ENCODE data around the gene TPST1. TPM values are rescaled to one million over a fixed set of nuclear protein-coding genes. Genes with fewer than 3 reads are reported as not detected.

TPST1 gene
- total and polyA plus RNA-seq, 2 donors (not counting 1 experiment from before 2014, with no cell fraction given), result 81.8 to 151 TPM

GRCh38 chr7:66335318-66335717, 130.2 kb downstream of the TPST1 start:
- Histone ChIP-seq H3K27me3 (ENCODE audit: control insufficient read depth, insufficient read depth, low read length) (no peaks in the 10 kb centered on the region), H3K4me1 (ENCODE audit: control insufficient read depth, extremely low read depth, insufficient read depth, low read length) (peaks cover 4% of the 10 kb centered on the region), H3K27ac (ENCODE audit: insufficient read depth, low read length) (no peak overlapping the region), H3K4me2 (ENCODE audit: extremely low read depth, insufficient read depth, low read length) (no peak overlapping the region), H3K36me3 (ENCODE audit: control insufficient read depth, insufficient read depth, low read length) (no peaks in the 10 kb centered on the region), H3K79me2 (ENCODE audit: control insufficient read depth, insufficient read depth, low read length) (no peaks in the 10 kb centered on the region), H2AFZ (ENCODE audit: low read length) (no peak overlapping the region), H3K4me3 (replicated peaks in 1 of 4; ENCODE audit: control extremely low read depth in 1 of 4, insufficient read depth in 1 of 4, low read depth in 3 of 4, low read length in 4 of 4) (no peak overlapping the region), H3K9me3 (ENCODE audit: control insufficient read depth, insufficient read depth, low read depth, low read length) (no peaks in the 10 kb centered on the region), H4K20me1 (ENCODE audit: control insufficient read depth, extremely low read depth, insufficient read depth, low read length) (no peaks in the 10 kb centered on the region), H3K9ac (ENCODE audit: insufficient read depth, low read length) (no peak overlapping the region)
- no peak for TF ChIP-seq CTCF (conservative IDR thresholded peaks at IDR 0.05 in 1 of 2, IDR thresholded peaks at IDR 0.05 in 1 of 2; ENCODE audit: low read depth in 1 of 2, low read length in 2 of 2)
- TF ChIP-seq EZH2 (IDR thresholded peaks at IDR 0.05; ENCODE audit: low read length, missing control alignments), result no peak
- no peak for DNase-seq (ENCODE audit: low read depth in 2 of 2)

GRCh38 chr7:66336760-66337159, 131.6 kb downstream of the TPST1 start:
- H3K27me3 ChIP-seq (ENCODE audit: control insufficient read depth, insufficient read depth, low read length), result no peaks in the 10 kb centered on the region
- no peaks in the 10 kb centered on the region for H3K4me1 ChIP-seq (ENCODE audit: control insufficient read depth, extremely low read depth, insufficient read depth, low read length)
- H3K9ac ChIP-seq (ENCODE audit: insufficient read depth, low read length), result no peak overlapping the region
- no peaks in the 10 kb centered on the region for H3K9me3 ChIP-seq (ENCODE audit: control insufficient read depth, insufficient read depth, low read depth, low read length)
- DNase-seq (ENCODE audit: low read depth in 2 of 2), result no peak
- H3K27ac ChIP-seq (ENCODE audit: insufficient read depth, low read length), result no peak overlapping the region
- no peaks in the 10 kb centered on the region for H3K36me3 ChIP-seq (ENCODE audit: control insufficient read depth, insufficient read depth, low read length)
- TF ChIP-seq CTCF (conservative IDR thresholded peaks at IDR 0.05 in 1 of 2, IDR thresholded peaks at IDR 0.05 in 1 of 2; ENCODE audit: low read depth in 1 of 2, low read length in 2 of 2), result no peak
- no peak for TF ChIP-seq EZH2 (IDR thresholded peaks at IDR 0.05; ENCODE audit: low read length, missing control alignments)
- H3K4me3 ChIP-seq (replicated peaks in 1 of 4; ENCODE audit: control extremely low read depth in 1 of 4, insufficient read depth in 1 of 4, low read depth in 3 of 4, low read length in 4 of 4), result no peak overlapping the region
- no peak overlapping the region for H3K4me2 ChIP-seq (ENCODE audit: extremely low read depth, insufficient read depth, low read length)
- H4K20me1 ChIP-seq (ENCODE audit: control insufficient read depth, extremely low read depth, insufficient read depth, low read length), result no peaks in the 10 kb centered on the region
- H2AFZ ChIP-seq (ENCODE audit: low read length), result no peak overlapping the region
- no peaks in the 10 kb centered on the region for H3K79me2 ChIP-seq (ENCODE audit: control insufficient read depth, insufficient read depth, low read length)

- Histone ChIP-seq H3K36me3 (ENCODE audit: control insufficient read depth, insufficient read depth, low read length) (no peaks in the 10 kb centered on the region), H3K4me1 (ENCODE audit: control insufficient read depth, extremely low read depth, insufficient read depth, low read length) (no peaks in the 10 kb centered on the region), H4K20me1 (ENCODE audit: control insufficient read depth, extremely low read depth, insufficient read depth, low read length) (no peaks in the 10 kb centered on the region), H3K79me2 (ENCODE audit: control insufficient read depth, insufficient read depth, low read length) (no peaks in the 10 kb centered on the region), H3K9ac (ENCODE audit: insufficient read depth, low read length) (no peak overlapping the region), H3K4me2 (ENCODE audit: extremely low read depth, insufficient read depth, low read length) (no peak overlapping the region), H3K4me3 (replicated peaks in 1 of 4; ENCODE audit: control extremely low read depth in 1 of 4, insufficient read depth in 1 of 4, low read depth in 3 of 4, low read length in 4 of 4) (no peak overlapping the region), H3K27ac (ENCODE audit: insufficient read depth, low read length) (no peak overlapping the region), H2AFZ (ENCODE audit: low read length) (no peak overlapping the region), H3K9me3 (ENCODE audit: control insufficient read depth, insufficient read depth, low read depth, low read length) (no peaks in the 10 kb centered on the region), H3K27me3 (ENCODE audit: control insufficient read depth, insufficient read depth, low read length) (no peaks in the 10 kb centered on the region)
- TF ChIP-seq EZH2 (IDR thresholded peaks at IDR 0.05; ENCODE audit: low read length, missing control alignments) (no peak), CTCF (conservative IDR thresholded peaks at IDR 0.05 in 1 of 2, IDR thresholded peaks at IDR 0.05 in 1 of 2; ENCODE audit: low read depth in 1 of 2, low read length in 2 of 2) (no peak)
- DNase-seq (ENCODE audit: low read depth in 2 of 2), result no peak
Observed at GRCh38 chr7:66339141-66339540, 134.0 kb downstream of the TPST1 start.
